HG03521 (cell line): ENCODE measurements around the gene DND1.
A peak's percentile ranks its signal among the peaks of the same experiment; 100 is the strongest.
"Not testable (repeated sequence)": the region's sequence is repeated elsewhere in the genome, so short reads cannot be mapped to it uniquely, and the experiment has no call there.

ENCODE experiments used
- ATAC-seq: cut with Tn5 transposase; IDR thresholded peaks from one replicate; pipeline ENCODE4 v1.9.1; 2021; ENCODE audit warnings: mild to moderate bottlenecking, moderate library complexity; ENCODE audit not compliant: unreplicated experiment

Gene DND1

GRCh38 chr5:140631831-140632365 lies 41.5 kb downstream of the DND1 start:
- ATAC-seq, result peak; percentile 23

- ATAC-seq, result no peak
These were observed 42.3 kb downstream of the DND1 start for GRCh38 chr5:140631036-140631417.

- ATAC-seq, result no peak
These were observed 42.9 kb downstream of the DND1 start for GRCh38 chr5:140630292-140631035.

- ATAC-seq, result no peak
These were observed 44.7 kb downstream of the DND1 start for GRCh38 chr5:140628711-140629110.

GRCh38 chr5:140627972-140628371 lies 45.4 kb downstream of the DND1 start:
- no peak for ATAC-seq

GRCh38 chr5:140624886-140625285 lies 48.5 kb downstream of the DND1 start:
- not testable (repeated sequence) for ATAC-seq

GRCh38 chr5:140623061-140623460 lies 50.3 kb downstream of the DND1 start:
- ATAC-seq, result not testable (repeated sequence)

- ATAC-seq, result no peak
These were observed 51.1 kb downstream of the DND1 start for GRCh38 chr5:140622301-140622700.
